ENCODE results near the gene C16orf96. TPM values are rescaled to one million over a fixed set of nuclear protein-coding genes. Genes with fewer than 3 reads are reported as not detected.

The C16orf96 gene
- total and polyA plus RNA-seq, 4 donors = 0.06 to 0.25 (median 0.08) TPM

DNA sequence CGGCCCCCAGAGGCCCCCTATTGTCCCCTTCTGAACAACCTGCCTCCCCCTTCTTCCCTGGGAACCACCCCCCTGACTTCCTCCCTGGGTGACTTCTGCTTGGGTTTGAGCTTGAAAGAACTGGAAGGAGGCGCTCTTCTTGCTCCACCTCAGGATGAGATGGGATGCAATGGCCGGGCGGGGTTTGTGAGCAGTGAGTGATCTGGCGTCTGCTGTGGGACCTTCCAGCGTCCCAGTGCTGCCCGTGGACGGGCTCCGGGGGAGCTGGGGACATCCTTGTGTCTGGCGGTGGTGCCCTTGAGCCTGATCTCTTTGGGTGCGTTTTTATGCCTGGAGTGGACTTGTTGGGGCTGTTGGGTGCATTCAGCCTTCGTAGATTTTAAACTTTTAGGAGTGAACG lies 80.1 kb downstream of the C16orf96 start:
- Histone ChIP-seq H3K36me3 (ENCODE audit: control insufficient read depth in 4 of 4, insufficient read depth in 3 of 4, low read depth in 1 of 4, low read length in 3 of 4) (peaks cover 0 to 11% (median 0%) of the 10 kb centered on the region in 4 donors), H3K9ac (ENCODE audit: low read depth in 1 of 2, low read length in 2 of 2) (no peak overlapping the region), H3K4me1 (ENCODE audit: control insufficient read depth in 4 of 4, insufficient read depth in 4 of 4, low read length in 3 of 4) (peaks cover 0 to 2% (median 0%) of the 10 kb centered on the region in 4 donors), H3K27ac (ENCODE audit: low read depth in 1 of 2, low read length in 2 of 2) (no peak overlapping the region), H3K27me3 (ENCODE audit: control insufficient read depth in 4 of 4, insufficient read depth in 4 of 4, low read length in 3 of 4) (no peaks in the 10 kb centered on the region), H3K4me3 (ENCODE audit: low read depth in 1 of 3, low read length in 3 of 3) (no peak overlapping the region), H3K9me3 (ENCODE audit: control insufficient read depth in 4 of 4, low read length in 3 of 4) (no peaks in the 10 kb centered on the region)
- 96% methylated on average over 13 of the region's 13 CpGs for WGBS
- no peak for DNase-seq (ENCODE audit: low spot score)
- TF ChIP-seq HNF4G (IDR thresholded peaks at IDR 0.05) (no peak), EGR1 (IDR thresholded peaks at IDR 0.05; ENCODE audit: low read depth in 2 of 2) (no peak), ZBTB33 (IDR thresholded peaks at IDR 0.05) (no peak)
- TF ChIP-seq, protein P1, sequence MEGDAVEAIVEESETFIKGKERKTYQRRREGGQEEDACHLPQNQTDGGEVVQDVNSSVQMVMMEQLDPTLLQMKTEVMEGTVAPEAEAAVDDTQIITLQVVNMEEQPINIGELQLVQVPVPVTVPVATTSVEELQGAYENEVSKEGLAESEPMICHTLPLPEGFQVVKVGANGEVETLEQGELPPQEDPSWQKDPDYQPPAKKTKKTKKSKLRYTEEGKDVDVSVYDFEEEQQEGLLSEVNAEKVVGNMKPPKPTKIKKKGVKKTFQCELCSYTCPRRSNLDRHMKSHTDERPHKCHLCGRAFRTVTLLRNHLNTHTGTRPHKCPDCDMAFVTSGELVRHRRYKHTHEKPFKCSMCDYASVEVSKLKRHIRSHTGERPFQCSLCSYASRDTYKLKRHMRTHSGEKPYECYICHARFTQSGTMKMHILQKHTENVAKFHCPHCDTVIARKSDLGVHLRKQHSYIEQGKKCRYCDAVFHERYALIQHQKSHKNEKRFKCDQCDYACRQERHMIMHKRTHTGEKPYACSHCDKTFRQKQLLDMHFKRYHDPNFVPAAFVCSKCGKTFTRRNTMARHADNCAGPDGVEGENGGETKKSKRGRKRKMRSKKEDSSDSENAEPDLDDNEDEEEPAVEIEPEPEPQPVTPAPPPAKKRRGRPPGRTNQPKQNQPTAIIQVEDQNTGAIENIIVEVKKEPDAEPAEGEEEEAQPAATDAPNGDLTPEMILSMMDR (IDR thresholded peaks at IDR 0.05; ENCODE audit: low read depth, low read length, missing input control) = no peak
- TF ChIP-seq, protein P2, sequence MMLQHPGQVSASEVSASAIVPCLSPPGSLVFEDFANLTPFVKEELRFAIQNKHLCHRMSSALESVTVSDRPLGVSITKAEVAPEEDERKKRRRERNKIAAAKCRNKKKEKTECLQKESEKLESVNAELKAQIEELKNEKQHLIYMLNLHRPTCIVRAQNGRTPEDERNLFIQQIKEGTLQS (IDR thresholded peaks at IDR 0.05) = no peak

GRCh38 chr16:4637501-4638166 lies 81.5 kb downstream of the C16orf96 start:
- DNase-seq (ENCODE audit: low spot score) = no peak
- Histone ChIP-seq H3K4me3 (ENCODE audit: low read depth in 1 of 3, low read length in 3 of 3) (no peak overlapping the region), H3K4me1 (ENCODE audit: control insufficient read depth in 4 of 4, insufficient read depth in 4 of 4, low read length in 3 of 4) (no peaks in the 10 kb centered on the region), H3K27ac (ENCODE audit: low read depth in 1 of 2, low read length in 2 of 2) (no peak overlapping the region), H3K27me3 (ENCODE audit: control insufficient read depth in 4 of 4, insufficient read depth in 4 of 4, low read length in 3 of 4) (no peaks in the 10 kb centered on the region), H3K9me3 (ENCODE audit: control insufficient read depth in 4 of 4, low read length in 3 of 4) (no peaks in the 10 kb centered on the region), H3K9ac (ENCODE audit: low read depth in 1 of 2, low read length in 2 of 2) (no peak overlapping the region), H3K36me3 (ENCODE audit: control insufficient read depth in 4 of 4, insufficient read depth in 3 of 4, low read depth in 1 of 4, low read length in 3 of 4) (peaks cover 0 to 11% (median 0%) of the 10 kb centered on the region in 4 donors)
- WGBS = 92% methylated on average over 21 of the region's 21 CpGs
- TF ChIP-seq TAF1 (conservative IDR thresholded peaks at IDR 0.05) (no peak), RXRA (IDR thresholded peaks at IDR 0.05) (no peak), EGR1 (IDR thresholded peaks at IDR 0.05; ENCODE audit: low read depth in 2 of 2) (no peak), GABPA (IDR thresholded peaks at IDR 0.05 in 1 of 2, conservative IDR thresholded peaks at IDR 0.05 in 1 of 2) (no peak), SP1 (IDR thresholded peaks at IDR 0.05) (no peak), HNF4A (conservative IDR thresholded peaks at IDR 0.05) (no peak), MAX (IDR thresholded peaks at IDR 0.05) (no peak), ZBTB33 (IDR thresholded peaks at IDR 0.05) (no peak), JUND (IDR thresholded peaks at IDR 0.05) (no peak), HNF4G (IDR thresholded peaks at IDR 0.05) (no peak), RAD21 (IDR thresholded peaks at IDR 0.05) (no peak), FOXA2 (IDR thresholded peaks at IDR 0.05) (no peak), NR2F2 (IDR thresholded peaks at IDR 0.05) (no peak), FOXA1 (IDR thresholded peaks at IDR 0.05) (no peak), YY1 (IDR thresholded peaks at IDR 0.05) (no peak), REST (IDR thresholded peaks at IDR 0.05) (no peak)
- TF ChIP-seq, protein P2 (IDR thresholded peaks at IDR 0.05) = no peak
- TF ChIP-seq, protein P1 (IDR thresholded peaks at IDR 0.05; ENCODE audit: low read depth, low read length, missing input control) = no peak

Measured in liver (tissue), 9 donors.